ENCODE measurements around the gene HES1. TPM values are rescaled to one million over a fixed set of nuclear protein-coding genes. Genes with fewer than 3 reads are reported as not detected.

Gene HES1
- total and polyA plus RNA-seq, 4 donors = 5.3 to 12.5 (median 9.0) TPM

DNA sequence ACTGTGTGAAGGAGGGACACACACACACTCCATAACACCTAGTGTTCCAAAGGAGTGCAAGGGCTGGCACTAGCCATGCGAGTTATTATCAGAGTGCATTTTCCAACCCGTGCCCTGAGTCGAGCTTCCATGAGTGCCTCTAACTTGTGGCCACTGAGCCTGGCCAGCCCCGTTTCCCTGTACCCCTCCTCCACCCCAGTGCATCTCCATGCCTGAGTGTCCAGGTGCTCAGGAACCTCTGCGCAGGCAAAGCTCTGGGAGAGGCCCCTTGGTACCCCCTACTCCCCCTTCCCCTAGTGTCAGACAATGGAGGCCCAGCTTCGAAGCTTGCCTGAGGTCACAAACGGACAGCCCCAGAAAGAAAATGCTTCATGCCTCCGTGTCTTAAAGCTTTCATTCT lies 45.2 kb upstream of the HES1 start:
- DNase-seq (ENCODE audit: low spot score) = no peak
- WGBS = 96% methylated on average over 8 of the region's 8 CpGs
- no peaks in the 10 kb centered on the region for H3K27me3 ChIP-seq (ENCODE audit: control insufficient read depth in 4 of 4, insufficient read depth in 4 of 4, low read length in 3 of 4)

More for the DNA sequence above, 45.2 kb upstream of the HES1 start:
- Histone ChIP-seq H3K9ac (ENCODE audit: low read depth in 1 of 2, low read length in 2 of 2) (no peak overlapping the region), H3K4me3 (ENCODE audit: low read depth in 1 of 3, low read length in 3 of 3) (no peak overlapping the region), H3K27ac (ENCODE audit: low read depth in 1 of 2, low read length in 2 of 2) (no peak overlapping the region), H3K36me3 (ENCODE audit: control insufficient read depth in 4 of 4, insufficient read depth in 3 of 4, low read depth in 1 of 4, low read length in 3 of 4) (no peaks in the 10 kb centered on the region), H3K9me3 (ENCODE audit: control insufficient read depth in 4 of 4, low read length in 3 of 4) (no peaks in the 10 kb centered on the region), H3K4me1 (ENCODE audit: control insufficient read depth in 4 of 4, insufficient read depth in 4 of 4, low read length in 3 of 4) (peaks cover 0 to 7% (median 0%) of the 10 kb centered on the region in 4 donors)
- no peak for TF ChIP-seq FOXA2 (IDR thresholded peaks at IDR 0.05)
- TF ChIP-seq TAF1 (conservative IDR thresholded peaks at IDR 0.05) = no peak
- no peak for TF ChIP-seq GABPA (IDR thresholded peaks at IDR 0.05 in 1 of 2, conservative IDR thresholded peaks at IDR 0.05 in 1 of 2)
- no peak for TF ChIP-seq RXRA (IDR thresholded peaks at IDR 0.05)
- TF ChIP-seq, protein P1, sequence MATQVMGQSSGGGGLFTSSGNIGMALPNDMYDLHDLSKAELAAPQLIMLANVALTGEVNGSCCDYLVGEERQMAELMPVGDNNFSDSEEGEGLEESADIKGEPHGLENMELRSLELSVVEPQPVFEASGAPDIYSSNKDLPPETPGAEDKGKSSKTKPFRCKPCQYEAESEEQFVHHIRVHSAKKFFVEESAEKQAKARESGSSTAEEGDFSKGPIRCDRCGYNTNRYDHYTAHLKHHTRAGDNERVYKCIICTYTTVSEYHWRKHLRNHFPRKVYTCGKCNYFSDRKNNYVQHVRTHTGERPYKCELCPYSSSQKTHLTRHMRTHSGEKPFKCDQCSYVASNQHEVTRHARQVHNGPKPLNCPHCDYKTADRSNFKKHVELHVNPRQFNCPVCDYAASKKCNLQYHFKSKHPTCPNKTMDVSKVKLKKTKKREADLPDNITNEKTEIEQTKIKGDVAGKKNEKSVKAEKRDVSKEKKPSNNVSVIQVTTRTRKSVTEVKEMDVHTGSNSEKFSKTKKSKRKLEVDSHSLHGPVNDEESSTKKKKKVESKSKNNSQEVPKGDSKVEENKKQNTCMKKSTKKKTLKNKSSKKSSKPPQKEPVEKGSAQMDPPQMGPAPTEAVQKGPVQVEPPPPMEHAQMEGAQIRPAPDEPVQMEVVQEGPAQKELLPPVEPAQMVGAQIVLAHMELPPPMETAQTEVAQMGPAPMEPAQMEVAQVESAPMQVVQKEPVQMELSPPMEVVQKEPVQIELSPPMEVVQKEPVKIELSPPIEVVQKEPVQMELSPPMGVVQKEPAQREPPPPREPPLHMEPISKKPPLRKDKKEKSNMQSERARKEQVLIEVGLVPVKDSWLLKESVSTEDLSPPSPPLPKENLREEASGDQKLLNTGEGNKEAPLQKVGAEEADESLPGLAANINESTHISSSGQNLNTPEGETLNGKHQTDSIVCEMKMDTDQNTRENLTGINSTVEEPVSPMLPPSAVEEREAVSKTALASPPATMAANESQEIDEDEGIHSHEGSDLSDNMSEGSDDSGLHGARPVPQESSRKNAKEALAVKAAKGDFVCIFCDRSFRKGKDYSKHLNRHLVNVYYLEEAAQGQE (IDR thresholded peaks at IDR 0.05) = no peak
- TF ChIP-seq EGR1 (IDR thresholded peaks at IDR 0.05; ENCODE audit: low read depth in 2 of 2) = no peak
- no peak for TF ChIP-seq CTCF (IDR thresholded peaks at IDR 0.05; ENCODE audit: low read depth, low read length, missing input control)
- TF ChIP-seq MAX (IDR thresholded peaks at IDR 0.05) = no peak
- TF ChIP-seq YY1 (IDR thresholded peaks at IDR 0.05) = no peak
- TF ChIP-seq RAD21 (IDR thresholded peaks at IDR 0.05) = no peak
- TF ChIP-seq HNF4G (IDR thresholded peaks at IDR 0.05) = no peak
- TF ChIP-seq NR2F2 (IDR thresholded peaks at IDR 0.05) = no peak
- no peak for TF ChIP-seq HNF4A (conservative IDR thresholded peaks at IDR 0.05)
- no peak for TF ChIP-seq ZBTB33 (IDR thresholded peaks at IDR 0.05)
- TF ChIP-seq ATF3 (IDR thresholded peaks at IDR 0.05) = no peak
- no peak for TF ChIP-seq FOXA1 (IDR thresholded peaks at IDR 0.05)
- TF ChIP-seq SP1 (IDR thresholded peaks at IDR 0.05) = no peak
- TF ChIP-seq JUND (IDR thresholded peaks at IDR 0.05) = no peak
